Effector CD8-positive, alpha-beta T cell (primary cell): ENCODE measurements around the gene GRB10.

Experiments
- DNase-seq: peaks from one replicate; lab custom pipeline; 2025; lab: John Stamatoyannopoulos, UW

The GRB10 gene

DNA sequence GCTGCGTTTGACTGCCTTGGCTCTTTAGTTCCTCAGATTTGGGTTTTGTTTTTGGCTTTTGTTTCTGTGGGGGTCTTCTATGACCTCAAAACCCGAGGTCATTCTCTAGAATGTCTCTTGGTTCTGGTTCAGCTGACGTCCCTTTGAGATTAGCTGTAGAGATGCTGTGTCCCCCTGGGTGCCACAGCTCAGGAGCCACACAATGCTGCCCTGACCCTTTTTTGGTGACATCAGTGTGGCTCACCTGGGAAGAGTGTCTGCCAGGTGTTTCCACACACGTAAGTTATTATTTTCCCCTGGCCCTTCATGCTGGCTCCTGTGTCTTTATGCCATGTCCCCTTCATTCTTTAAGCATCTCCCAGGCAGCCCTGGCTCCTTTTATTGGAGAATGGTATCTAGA lies 127.7 kb downstream of the GRB10 start:
- DNase-seq, result no peak

DNA sequence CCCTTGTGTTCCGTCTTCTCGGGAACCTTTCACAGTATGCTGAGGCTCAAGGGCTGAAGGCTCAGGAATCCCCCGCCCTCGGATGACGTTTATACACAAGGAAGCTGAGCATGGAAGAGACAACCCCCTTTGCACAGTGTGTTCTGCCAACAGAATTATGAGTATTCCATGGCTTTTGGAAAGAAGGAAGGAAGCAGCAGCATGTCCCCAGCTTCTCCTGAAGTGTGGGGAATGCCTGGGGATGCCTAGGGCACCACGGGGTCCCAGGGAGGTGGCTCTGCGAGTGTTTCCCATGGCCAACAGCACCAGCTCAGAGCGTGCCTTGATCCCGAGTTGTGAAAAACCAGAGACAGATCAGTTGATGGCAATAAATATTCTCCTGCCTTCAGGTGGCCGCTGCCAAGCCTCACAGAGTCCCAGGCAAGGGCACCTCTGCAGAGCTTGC lies 128.7 kb downstream of the GRB10 start:
- DNase-seq, result no peak

DNA sequence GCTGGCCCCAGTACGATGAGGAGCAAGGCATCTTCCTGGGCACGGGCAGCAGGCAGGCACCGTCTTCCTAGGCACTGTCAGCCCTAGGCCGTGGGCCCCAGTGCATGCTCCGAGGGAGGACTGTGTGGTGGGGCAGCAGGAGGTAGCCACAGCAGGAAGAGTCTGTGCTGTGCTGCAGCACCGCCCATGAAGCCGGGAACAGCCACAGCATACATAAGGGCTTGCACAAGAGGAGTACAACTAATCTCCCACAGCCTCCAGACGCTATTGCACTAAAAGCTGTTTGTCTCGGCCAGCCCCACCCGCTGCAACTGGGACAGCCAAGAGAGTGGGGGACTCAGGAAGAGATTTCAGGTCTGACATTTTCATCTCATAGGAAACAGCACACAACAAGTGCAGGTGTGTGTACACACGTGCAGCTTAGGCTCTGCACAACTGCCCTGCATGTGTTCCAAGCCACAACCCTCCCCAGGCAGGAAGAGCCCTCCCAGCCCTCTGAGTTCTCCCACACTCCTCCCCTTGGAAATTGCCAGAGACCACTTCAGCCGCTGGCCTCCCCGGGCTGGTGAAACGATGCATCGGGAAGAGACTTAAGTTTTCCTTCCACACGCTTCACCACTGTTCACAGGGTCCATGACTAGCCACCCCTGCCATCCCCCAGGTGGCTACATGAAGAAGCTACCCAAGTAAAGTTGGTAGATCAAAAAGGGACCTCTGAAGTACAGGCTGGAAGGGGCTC lies 129.4 kb downstream of the GRB10 start:
- DNase-seq, result no peak

DNA sequence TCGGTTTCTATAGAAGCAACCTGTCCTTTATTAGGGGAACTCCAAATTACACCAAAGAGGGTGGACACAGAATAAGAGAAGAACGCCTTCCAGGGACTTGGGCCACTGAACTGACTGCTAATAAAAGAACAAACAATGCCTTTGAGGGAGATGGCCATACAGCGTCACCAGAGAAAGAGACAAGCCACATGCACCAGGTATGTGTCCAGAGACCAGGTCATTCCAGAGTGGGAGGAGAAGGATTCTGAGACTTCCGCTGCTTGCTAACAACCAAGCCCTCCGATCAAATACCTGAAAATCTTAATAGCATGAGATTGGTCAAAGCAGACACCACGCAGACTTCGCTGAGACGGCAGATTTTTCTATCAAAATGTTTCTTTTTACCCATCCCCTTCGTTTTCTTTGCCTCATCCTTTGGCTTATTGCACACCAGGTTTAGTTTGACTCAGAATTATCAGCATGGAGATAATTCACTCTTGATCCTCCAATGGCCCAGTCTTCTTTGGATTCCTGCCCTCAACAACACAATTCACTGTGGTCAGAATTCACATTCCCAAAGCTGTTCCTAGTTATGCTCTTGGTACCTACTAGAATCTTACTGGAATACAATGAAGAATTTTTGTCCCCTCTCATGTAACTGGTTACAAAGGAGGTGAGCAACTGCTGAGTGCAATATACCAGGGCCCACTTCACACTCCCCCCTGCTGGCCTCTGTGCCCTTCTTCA lies 130.1 kb downstream of the GRB10 start:
- DNase-seq, result no peak

GRCh38 chr7:50651271-50651989 lies 131.3 kb downstream of the GRB10 start:
- DNase-seq, result no peak

DNA sequence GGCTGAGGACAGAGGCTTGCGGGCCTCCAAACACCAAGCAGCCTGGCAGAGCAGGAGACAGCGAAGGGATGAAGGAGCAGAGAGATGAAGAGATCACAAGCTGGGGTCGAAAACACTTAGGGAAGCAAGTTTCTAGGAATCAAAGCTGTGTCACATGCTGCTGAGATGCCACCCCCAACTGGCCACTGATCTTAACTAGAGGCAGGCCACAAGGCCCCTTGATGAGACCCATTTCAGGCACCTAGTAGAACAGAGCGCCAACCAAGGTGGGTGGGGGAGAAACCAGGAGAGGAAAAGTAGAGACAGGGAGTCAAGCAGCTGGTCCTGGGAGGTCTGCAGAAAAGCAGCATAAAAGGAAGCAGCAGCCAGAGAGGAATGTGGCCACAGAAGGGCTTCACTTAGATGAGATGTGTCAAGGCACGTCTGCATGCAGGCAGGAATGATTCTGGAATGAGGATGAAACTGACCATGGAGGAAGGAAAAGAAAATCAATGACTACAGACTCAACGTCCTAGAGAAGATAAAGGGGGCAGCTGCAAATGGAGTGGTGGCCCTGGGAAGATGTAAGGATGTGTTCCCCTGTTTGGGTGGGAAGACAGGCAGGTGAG lies 132.5 kb downstream of the GRB10 start:
- DNase-seq, result no peak

DNA sequence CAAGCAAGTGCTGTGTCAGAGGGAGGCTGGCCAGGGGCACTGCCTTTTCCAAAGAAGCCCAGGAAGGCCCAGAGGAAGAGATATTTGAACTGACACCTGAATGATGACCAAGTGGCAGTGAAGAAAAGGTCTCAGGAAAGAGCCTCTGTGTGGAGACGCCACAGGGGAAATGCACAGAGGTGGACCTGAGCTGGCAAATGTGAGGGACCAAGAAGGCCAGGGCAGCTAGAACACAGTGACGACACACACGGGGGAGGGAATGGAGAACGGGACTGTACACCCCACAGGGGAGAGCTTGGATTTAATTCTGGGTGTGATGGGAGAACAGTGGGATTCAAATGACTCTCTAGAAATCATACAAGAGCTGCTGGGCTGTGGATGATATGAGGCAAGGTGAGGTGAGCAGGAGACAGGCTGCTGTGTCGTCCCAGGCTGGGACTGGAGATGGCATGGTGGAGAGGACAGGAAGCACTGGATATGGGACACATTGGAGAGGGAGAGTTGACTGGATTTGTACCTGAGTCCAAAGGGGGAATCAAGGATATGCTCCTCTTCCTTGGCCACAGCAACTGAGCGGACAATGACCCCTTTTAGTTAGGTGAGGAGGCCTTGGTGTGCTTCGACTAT lies 133.3 kb downstream of the GRB10 start:
- no peak for DNase-seq

GRCh38 chr7:50648570-50649169 lies 134.0 kb downstream of the GRB10 start:
- no peak for DNase-seq

DNA sequence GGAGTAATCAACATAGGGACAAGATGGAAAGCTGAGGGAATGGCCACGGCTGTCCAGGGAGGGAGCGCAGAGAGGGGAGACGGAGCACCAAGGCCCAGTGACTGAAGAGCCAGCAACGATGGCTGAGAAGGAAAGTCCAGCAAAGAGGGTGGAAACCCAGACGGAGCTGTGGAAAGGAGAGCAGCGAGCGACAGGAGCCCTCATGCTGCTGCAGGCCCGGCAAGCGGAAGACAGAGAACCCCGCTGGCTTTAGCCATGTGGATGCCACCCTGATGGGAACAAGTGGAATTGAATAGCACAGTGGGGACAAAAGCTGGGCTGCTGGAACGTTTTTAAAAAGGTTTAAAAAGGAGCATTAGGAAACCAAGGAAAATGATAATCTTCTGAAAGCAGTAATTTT lies 134.6 kb downstream of the GRB10 start:
- DNase-seq, result no peak

GRCh38 chr7:50647286-50647980 lies 135.3 kb downstream of the GRB10 start:
- no peak for DNase-seq

- DNase-seq, result no peak
Measured at GRCh38 chr7:50646069-50646468, 136.6 kb downstream of the GRB10 start.

GRCh38 chr7:50645186-50645585 lies 137.5 kb downstream of the GRB10 start:
- no peak for DNase-seq

DNA sequence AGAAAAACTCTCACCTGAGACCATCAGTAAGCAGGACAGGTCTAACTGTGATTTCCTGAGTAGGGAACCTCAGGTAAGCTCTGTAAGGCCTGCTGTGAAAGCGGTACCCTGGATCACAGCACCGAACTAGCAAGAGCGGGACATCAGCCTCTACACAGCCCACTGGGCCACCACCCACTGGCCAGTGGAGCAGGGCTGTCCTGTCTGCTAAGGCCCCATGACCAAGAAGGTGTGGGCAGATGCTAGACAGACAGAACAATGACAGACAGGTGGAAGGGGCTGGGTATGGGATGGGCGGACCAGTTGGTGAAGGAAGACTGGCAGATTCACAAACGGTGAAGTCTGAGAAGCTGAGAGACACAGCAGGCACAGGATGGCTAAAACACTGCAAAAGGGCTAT lies 138.1 kb downstream of the GRB10 start:
- DNase-seq, result no peak

GRCh38 chr7:50644114-50644513 lies 138.6 kb downstream of the GRB10 start:
- DNase-seq, result no peak

DNA sequence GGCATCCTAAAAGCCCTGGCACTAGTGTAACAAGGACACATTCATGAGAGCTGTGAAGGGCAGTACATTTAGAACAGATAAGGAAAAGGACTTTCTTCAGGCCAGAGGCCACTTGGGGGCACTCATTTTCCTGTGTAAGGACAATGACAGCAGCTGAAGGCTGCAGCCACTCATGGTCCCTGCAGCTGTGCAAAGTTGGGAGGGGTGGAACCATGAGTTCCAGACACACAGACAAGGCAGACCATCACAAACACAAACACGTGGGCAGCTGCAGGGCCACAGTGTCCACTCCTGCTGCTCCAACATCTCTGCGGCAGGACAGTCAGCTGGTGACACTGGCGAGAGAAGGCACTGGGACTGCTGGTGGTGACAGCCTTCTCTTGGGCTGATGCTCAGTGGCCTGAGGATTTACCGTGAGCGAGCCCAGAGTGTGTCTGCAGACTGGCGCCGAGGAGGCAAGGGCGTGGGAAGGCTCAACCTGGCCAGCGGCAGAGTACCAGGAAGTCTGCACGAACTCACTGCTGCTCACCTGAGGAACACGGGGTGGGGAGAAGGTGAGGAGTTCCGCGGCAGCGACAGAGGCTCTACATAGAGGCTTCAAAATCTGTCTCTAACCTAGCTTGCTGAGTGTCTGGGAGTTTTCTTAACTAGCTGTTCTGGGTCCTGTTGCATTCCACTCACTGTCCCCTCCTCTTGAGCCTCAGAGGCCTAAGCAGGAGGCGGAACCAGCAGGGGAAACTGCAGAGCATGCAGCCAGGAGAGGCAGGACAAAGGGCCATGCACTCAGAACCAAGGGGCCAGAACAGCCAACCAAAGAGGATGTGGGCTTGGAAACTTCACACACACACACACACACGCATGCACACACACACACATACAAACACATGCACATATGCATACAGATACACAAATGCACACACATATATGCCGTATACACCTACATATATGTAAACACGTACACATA lies 141.0 kb downstream of the GRB10 start:
- DNase-seq, result no peak

DNA sequence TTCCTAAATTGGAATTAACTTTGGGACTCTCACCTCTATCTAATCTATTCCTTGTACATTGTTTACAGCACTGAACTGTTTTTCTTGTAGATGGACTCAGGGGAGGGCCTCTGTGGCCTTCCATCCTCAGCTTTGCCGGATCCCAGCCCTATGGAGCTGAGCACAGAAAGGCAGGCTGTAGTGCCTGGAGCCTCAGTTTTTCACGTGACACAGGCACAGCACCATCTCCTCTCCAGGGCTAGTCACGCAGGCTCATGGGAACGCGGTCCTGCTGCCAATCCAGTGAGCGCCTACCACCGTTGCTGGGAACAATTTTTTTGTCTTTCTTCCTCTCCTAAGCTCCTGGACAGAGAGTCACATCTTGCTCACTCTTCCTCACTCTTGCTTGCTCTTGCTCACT lies 141.9 kb downstream of the GRB10 start:
- DNase-seq, result no peak

DNA sequence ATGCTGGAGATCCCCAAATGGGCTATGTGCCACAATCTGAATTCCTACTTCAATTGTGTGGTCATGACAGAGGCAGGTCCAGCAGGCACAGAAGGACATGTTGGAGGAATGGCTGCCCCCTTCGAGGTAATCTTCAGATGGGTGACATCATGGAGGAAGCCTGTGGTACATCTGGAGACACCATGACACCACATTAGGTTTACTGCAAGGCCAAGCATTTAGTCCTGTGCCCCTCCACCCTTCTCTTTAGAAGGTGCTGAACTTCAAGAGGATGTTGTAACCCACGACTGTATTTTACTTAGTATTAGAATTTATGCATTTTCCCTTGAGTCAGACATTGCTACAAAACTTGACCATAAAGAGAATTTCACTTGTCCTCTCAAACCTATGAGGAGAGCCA lies 142.4 kb downstream of the GRB10 start:
- no peak for DNase-seq

DNA sequence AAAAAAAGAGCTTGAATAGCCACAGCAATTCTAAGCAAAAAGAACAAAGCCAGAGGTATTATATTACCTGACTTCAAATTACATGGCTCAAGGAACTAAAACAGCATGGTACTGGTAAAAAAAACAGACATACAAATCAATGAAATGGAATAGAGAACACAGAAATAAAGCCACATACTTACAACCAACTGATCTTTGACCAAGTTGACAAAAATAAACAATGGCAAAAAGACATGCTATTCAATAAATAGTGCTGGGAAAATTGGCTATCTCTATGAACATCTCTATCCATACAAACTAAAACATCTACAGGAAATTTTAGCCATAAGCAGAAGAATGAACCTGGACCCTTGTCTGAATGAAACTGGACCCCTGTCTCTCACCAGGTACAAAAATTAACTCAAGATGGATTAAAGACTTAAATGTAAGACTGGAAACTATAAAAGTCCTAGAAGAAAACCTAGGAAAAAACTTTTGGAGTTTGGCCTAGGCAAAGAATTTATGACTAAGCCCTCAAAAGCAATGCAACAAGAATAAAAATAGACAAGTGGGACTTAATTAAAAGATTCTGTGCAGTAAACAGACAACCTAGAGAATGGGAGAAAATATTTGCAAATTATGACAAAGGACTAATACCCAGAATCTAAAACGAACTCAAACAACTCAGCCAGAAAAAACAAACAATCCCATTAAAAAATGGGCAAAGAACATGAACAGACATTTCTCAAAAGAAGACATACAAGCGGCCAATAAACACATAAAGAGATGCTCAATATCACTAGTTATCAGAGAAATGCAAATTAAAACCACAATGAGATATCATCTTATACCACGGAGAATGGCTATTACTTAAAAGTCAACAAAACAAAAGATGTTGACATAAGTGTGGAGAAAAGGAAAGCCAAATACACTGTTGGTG lies 144.7 kb downstream of the GRB10 start:
- no peak for DNase-seq

- DNase-seq, result no peak
Measured at GRCh38 chr7:50634378-50634777, 148.3 kb downstream of the GRB10 start.
